ENCODE results near the gene NTHL1. TPM values are rescaled to one million over a fixed set of nuclear protein-coding genes. Genes with fewer than 3 reads are reported as not detected.

NTHL1 gene
- total and polyA plus RNA-seq, 2 of the 13 experiments (the other 11 are each of a cell fraction or from before 2014, with no cell fraction given) = 47.5 to 64.9 TPM

DNA sequence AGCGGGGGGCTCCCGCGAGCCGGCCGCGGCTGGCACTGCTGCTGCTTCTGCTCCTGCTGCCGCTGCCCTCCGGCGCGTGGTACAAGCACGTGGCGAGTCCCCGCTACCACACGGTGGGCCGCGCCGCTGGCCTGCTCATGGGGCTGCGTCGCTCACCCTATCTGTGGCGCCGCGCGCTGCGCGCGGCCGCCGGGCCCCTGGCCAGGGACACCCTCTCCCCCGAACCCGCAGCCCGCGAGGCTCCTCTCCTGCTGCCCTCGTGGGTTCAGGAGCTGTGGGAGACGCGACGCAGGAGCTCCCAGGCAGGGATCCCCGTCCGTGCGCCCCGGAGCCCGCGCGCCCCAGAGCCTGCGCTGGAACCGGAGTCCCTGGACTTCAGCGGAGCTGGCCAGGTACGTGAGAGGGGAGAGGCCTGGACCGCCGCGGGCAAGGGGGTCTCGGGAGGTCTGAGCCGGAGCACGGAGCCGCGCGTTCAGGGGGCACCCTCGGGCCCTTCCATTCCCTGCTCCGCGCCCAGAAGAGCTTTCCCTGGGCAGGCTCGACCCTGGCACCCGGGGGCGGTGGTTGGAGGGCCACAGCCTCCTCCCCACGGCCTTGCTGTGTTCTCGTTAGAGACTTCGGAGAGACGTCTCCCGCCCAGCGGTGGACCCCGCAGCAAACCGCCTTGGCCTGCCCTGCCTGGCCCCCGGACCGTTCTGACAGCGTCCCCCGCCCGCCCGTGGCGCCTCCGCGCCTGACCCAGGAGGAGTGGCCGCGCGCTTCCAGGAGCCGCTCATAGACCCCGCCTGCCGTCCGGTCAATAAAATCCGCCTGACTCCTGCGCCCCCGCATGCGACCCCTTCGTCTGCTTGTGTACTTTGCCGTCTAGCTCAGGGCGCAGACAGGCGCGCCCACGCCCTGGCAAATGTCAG lies 27.5 kb downstream of the NTHL1 start (continued):
- TF ChIP-seq, protein P1, sequence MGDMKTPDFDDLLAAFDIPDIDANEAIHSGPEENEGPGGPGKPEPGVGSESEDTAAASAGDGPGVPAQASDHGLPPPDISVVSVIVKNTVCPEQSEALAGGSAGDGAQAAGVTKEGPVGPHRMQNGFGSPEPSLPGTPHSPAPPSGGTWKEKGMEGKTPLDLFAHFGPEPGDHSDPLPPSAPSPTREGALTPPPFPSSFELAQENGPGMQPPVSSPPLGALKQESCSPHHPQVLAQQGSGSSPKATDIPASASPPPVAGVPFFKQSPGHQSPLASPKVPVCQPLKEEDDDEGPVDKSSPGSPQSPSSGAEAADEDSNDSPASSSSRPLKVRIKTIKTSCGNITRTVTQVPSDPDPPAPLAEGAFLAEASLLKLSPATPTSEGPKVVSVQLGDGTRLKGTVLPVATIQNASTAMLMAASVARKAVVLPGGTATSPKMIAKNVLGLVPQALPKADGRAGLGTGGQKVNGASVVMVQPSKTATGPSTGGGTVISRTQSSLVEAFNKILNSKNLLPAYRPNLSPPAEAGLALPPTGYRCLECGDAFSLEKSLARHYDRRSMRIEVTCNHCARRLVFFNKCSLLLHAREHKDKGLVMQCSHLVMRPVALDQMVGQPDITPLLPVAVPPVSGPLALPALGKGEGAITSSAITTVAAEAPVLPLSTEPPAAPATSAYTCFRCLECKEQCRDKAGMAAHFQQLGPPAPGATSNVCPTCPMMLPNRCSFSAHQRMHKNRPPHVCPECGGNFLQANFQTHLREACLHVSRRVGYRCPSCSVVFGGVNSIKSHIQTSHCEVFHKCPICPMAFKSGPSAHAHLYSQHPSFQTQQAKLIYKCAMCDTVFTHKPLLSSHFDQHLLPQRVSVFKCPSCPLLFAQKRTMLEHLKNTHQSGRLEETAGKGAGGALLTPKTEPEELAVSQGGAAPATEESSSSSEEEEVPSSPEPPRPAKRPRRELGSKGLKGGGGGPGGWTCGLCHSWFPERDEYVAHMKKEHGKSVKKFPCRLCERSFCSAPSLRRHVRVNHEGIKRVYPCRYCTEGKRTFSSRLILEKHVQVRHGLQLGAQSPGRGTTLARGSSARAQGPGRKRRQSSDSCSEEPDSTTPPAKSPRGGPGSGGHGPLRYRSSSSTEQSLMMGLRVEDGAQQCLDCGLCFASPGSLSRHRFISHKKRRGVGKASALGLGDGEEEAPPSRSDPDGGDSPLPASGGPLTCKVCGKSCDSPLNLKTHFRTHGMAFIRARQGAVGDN (CRISPR knock-in tag; IDR thresholded peaks at IDR 0.05) = 0 out of 2 replicates have a peak, but pooled peaks have one; percentile 20
- TF ChIP-seq ZNF234 (CRISPR knock-in tag; conservative IDR thresholded peaks at IDR 0.05) = no peak

DNA sequence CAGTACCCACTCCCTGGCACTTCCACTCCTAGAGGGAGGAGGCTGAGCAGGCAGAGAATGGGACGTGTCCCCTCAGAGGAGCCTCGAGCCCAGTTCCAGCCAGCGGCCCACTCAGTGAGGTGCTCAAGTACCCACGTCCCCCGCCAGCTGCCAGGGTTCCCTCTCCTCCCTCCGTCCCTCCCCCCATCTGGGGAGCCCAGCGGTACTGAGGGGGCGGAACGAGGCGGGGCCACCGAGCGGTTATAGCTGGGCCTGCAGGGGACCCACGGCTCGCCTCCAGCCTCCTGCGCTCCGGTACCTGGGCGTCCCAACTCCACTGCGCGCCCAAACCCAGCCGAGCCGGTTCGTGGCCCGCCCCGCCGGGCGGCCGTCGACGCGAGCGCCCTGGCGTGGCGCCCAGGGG lies 28.1 kb downstream of the NTHL1 start, which contains the start of gene NPW:
Gene NPW, plus strand, starts transcription at position 268 of the 403 bp plus-strand sequence.
- ATAC-seq = no peak
- H3K27me3 ChIP-seq (ENCODE audit: control insufficient read depth in 1 of 2, insufficient read depth in 2 of 2, low read length in 2 of 2) = peaks cover 3 to 20% of the 10 kb centered on the region in 2 experiments; a peak in 3 of 5 replicates
- no TSS peak for BruUV-seq (replicated peaks)
- intact Hi-C loops (cut with micrococcal nuclease; ENCODE audit: unreplicated experiment) = no loop called here
- peak within 1 kb of the TSS; percentile 68 for H3K4me2 ChIP-seq (ENCODE audit: low read depth, low read length)
- H3K4me3 ChIP-seq (replicated peaks in 1 of 3; ENCODE audit: insufficient read depth in 1 of 3, low read depth in 2 of 3, low read length in 3 of 3) = peak within 1 kb of the TSS; percentile 26 to 65 (median 35); a peak in 4 of 6 replicates
- H3K79me2 ChIP-seq (ENCODE audit: insufficient read depth, low read length) = no peaks in the 10 kb centered on the region
- FAIRE-seq = no peak
- H3K4me1 ChIP-seq (ENCODE audit: insufficient read depth, low read length) = peaks cover 64% of the 10 kb centered on the region
- in situ Hi-C loops (cut with HindIII; ENCODE audit: extremely low pct_ligation_motif_present, low pct_unique_long_range_greater_than_20kb) = no loop called here
- ChIA-PET POLR2A (interaction anchor here (0.8 to 1.2 kb wide), 4 partner anchors 10 to 136 kb away, joined by 3 to 6 read pairs (median 4); partner anchors contain the start of gene TRAF7), CTCF (ENCODE audit: low intra/inter-chr PET ratio, low total read pairs) (no interaction called here)
- no peak within 1 kb of the TSS for H3K27ac ChIP-seq (ENCODE audit: extremely low read length, insufficient read depth, low read length)
- H3K9ac ChIP-seq (ENCODE audit: insufficient read depth, low read depth, low read length) = 0 out of 2 replicates have a peak within 1 kb of the TSS, but pooled peaks have one; percentile 3
- H3K9me3 ChIP-seq (ENCODE audit: low read length) = no peaks in the 10 kb centered on the region
- H2AFZ ChIP-seq (ENCODE audit: low read length) = no peak within 1 kb of the TSS
- DNase-seq (ENCODE audit: low spot score) = no peak
- H4K20me1 ChIP-seq (ENCODE audit: insufficient read depth, low read length) = no peaks in the 10 kb centered on the region
- 3% methylated on average over 5 of the region's 33 CpGs for WGBS (ENCODE audit: low lambda C conversion rate)
- H3K36me3 ChIP-seq (replicated peaks in 1 of 2; ENCODE audit: control insufficient read depth in 1 of 2, insufficient read depth in 2 of 2, low read length in 2 of 2) = no peaks in the 10 kb centered on the region
- TF ChIP-seq, protein P2, sequence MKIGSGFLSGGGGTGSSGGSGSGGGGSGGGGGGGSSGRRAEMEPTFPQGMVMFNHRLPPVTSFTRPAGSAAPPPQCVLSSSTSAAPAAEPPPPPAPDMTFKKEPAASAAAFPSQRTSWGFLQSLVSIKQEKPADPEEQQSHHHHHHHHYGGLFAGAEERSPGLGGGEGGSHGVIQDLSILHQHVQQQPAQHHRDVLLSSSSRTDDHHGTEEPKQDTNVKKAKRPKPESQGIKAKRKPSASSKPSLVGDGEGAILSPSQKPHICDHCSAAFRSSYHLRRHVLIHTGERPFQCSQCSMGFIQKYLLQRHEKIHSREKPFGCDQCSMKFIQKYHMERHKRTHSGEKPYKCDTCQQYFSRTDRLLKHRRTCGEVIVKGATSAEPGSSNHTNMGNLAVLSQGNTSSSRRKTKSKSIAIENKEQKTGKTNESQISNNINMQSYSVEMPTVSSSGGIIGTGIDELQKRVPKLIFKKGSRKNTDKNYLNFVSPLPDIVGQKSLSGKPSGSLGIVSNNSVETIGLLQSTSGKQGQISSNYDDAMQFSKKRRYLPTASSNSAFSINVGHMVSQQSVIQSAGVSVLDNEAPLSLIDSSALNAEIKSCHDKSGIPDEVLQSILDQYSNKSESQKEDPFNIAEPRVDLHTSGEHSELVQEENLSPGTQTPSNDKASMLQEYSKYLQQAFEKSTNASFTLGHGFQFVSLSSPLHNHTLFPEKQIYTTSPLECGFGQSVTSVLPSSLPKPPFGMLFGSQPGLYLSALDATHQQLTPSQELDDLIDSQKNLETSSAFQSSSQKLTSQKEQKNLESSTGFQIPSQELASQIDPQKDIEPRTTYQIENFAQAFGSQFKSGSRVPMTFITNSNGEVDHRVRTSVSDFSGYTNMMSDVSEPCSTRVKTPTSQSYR (CRISPR knock-in tag; IDR thresholded peaks at IDR 0.05; ENCODE audit: borderline replicate concordance) = peak; percentile 63; the same call in 1 of the 2 replicates
- TF ChIP-seq, protein P3, sequence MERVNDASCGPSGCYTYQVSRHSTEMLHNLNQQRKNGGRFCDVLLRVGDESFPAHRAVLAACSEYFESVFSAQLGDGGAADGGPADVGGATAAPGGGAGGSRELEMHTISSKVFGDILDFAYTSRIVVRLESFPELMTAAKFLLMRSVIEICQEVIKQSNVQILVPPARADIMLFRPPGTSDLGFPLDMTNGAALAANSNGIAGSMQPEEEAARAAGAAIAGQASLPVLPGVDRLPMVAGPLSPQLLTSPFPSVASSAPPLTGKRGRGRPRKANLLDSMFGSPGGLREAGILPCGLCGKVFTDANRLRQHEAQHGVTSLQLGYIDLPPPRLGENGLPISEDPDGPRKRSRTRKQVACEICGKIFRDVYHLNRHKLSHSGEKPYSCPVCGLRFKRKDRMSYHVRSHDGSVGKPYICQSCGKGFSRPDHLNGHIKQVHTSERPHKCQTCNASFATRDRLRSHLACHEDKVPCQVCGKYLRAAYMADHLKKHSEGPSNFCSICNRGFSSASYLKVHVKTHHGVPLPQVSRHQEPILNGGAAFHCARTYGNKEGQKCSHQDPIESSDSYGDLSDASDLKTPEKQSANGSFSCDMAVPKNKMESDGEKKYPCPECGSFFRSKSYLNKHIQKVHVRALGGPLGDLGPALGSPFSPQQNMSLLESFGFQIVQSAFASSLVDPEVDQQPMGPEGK (CRISPR knock-in tag; IDR thresholded peaks at IDR 0.05) = peak; percentile 37; the same call in 1 of the 2 replicates
- TF ChIP-seq, protein P4, sequence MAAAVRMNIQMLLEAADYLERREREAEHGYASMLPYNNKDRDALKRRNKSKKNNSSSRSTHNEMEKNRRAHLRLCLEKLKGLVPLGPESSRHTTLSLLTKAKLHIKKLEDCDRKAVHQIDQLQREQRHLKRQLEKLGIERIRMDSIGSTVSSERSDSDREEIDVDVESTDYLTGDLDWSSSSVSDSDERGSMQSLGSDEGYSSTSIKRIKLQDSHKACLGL (CRISPR knock-in tag; IDR thresholded peaks at IDR 0.05) = 0 out of 2 replicates have a peak, but pooled peaks have one; percentile 11
- TF ChIP-seq ZNF768 (CRISPR knock-in tag; IDR thresholded peaks at IDR 0.05) (0 out of 2 replicates have a peak, but pooled peaks have one; percentile 5), ZNF253 (CRISPR knock-in tag; IDR thresholded peaks at IDR 0.05; ENCODE audit: borderline replicate concordance) (no peak)
